OCI-LY3 (cell line): Measurements from ENCODE around the gene STPG4.

ENCODE experiments used
- H2AFZ ChIP-seq: fragments of 200-600, 300-600 bp; shearing (Covaris generic); 2 replicates; pipeline ENCODE4 v1.6.0; 2014; ENCODE audit warnings: antibody characterized with exemption, low read depth, low read length
- H3K27ac ChIP-seq: fragments of 200-600, 300-600 bp; sonication (generic); 2 replicates; pipeline ENCODE4 v1.5.1; 2014; ENCODE audit warnings: mild to moderate bottlenecking, low read length, moderate library complexity, mixed read lengths
- H3K27me3 ChIP-seq: fragments of 200-600, 300-600 bp; sonication (generic); 2 replicates; pipeline ENCODE4 v1.6.1; 2014; ENCODE audit warnings: low read depth, low read length, mixed read lengths
- H3K36me3 ChIP-seq: fragments of 200-600, 300-600 bp; sonication (generic); replicated peaks from 2 replicates; pipeline ENCODE3; 2014; ENCODE audit warnings: low read depth, low read length, mixed read lengths
- H3K4me1 ChIP-seq: fragments of 300-600, 200-600 bp; sonication (generic); 2 replicates; pipeline ENCODE4 v1.6.1; 2014; ENCODE audit warnings: low read length, mixed read lengths
- H3K4me2 ChIP-seq: fragments of 200-600, 300-600 bp; sonication (generic); 2 replicates; pipeline ENCODE4 v1.6.1; 2014; ENCODE audit warnings: low read length, mixed read lengths
- H3K4me3 ChIP-seq: fragments of 300-600, 200-600 bp; sonication (generic); 2 replicates; pipeline ENCODE4 v1.5.1; 2014; ENCODE audit warnings: antibody characterized with exemption, mild to moderate bottlenecking, low read length, moderate library complexity
- H3K79me2 ChIP-seq: fragments of 300-600, 200-600 bp; shearing (Covaris generic); 2 replicates; pipeline ENCODE4 v1.6.1; 2014; ENCODE audit warnings: mild to moderate bottlenecking, low read length, mixed read lengths
- H3K9ac ChIP-seq: fragments of 300-600, 200-600 bp; shearing (Covaris generic); 2 replicates; pipeline ENCODE4 v1.6.0; 2014; ENCODE audit warnings: mild to moderate bottlenecking, low read length, moderate library complexity
- H3K9me3 ChIP-seq: fragments of 200-600, 300-600 bp; shearing (Covaris generic); 2 replicates; pipeline ENCODE4 v1.6.1; 2014; ENCODE audit warnings: low read length, mixed read lengths; ENCODE audit not compliant: insufficient read depth
- H4K20me1 ChIP-seq: fragments of 200-600, 300-600 bp; sonication (generic); 2 replicates; pipeline ENCODE4 v1.6.1; 2016; ENCODE audit warnings: low read length, mixed read lengths; ENCODE audit not compliant: insufficient read depth
- CTCF ChIP-seq: fragments of 200-600, 300-600 bp; sonication (generic); IDR thresholded peaks from 2 replicates; pipeline ENCODE4 v1.5.1; 2014; ENCODE audit warnings: antibody characterized with exemption, low read length, low read depth
- EZH2phosphoT487 ChIP-seq: fragments of 200-600 bp; shearing (Covaris generic); IDR thresholded peaks from 2 replicates; pipeline ENCODE4 v1.6.1; 2018; ENCODE audit warnings: antibody characterized with exemption, mixed run types, low read depth

STPG4 gene

GRCh38 chr2:47056374-47056773, 98.7 kb downstream of the STPG4 start:
- H3K36me3 ChIP-seq, result peaks cover 12% of the 10 kb centered on the region
- H3K4me3 ChIP-seq, result no peak overlapping the region
- H3K79me2 ChIP-seq, result no peaks in the 10 kb centered on the region
- H3K4me2 ChIP-seq, result no peak overlapping the region
- H3K4me1 ChIP-seq, result no peaks in the 10 kb centered on the region
- no peak overlapping the region for H2AFZ ChIP-seq
- no peaks in the 10 kb centered on the region for H4K20me1 ChIP-seq
- no peak overlapping the region for H3K27ac ChIP-seq
- no peak overlapping the region for H3K9ac ChIP-seq
- TF ChIP-seq EZH2phosphoT487, result no peak
- TF ChIP-seq CTCF, result no peak
- H3K27me3 ChIP-seq, result no peaks in the 10 kb centered on the region
- no peaks in the 10 kb centered on the region for H3K9me3 ChIP-seq

- no peak overlapping the region for H3K9ac ChIP-seq
- no peak overlapping the region for H3K4me2 ChIP-seq
- H4K20me1 ChIP-seq, result no peaks in the 10 kb centered on the region
- H3K79me2 ChIP-seq, result no peaks in the 10 kb centered on the region
- no peaks in the 10 kb centered on the region for H3K4me1 ChIP-seq
- H3K36me3 ChIP-seq, result peaks cover 23% of the 10 kb centered on the region
- no peak overlapping the region for H3K4me3 ChIP-seq
- no peak overlapping the region for H2AFZ ChIP-seq
- TF ChIP-seq EZH2phosphoT487 (no peak), CTCF (no peak)
- no peak overlapping the region for H3K27ac ChIP-seq
- no peaks in the 10 kb centered on the region for H3K27me3 ChIP-seq
- H3K9me3 ChIP-seq, result no peaks in the 10 kb centered on the region
Measured at GRCh38 chr2:47054868-47055267, 100.2 kb downstream of the STPG4 start.

GRCh38 chr2:47054036-47054555, 101.0 kb downstream of the STPG4 start:
- Histone ChIP-seq H3K4me3 (no peak overlapping the region), H3K27ac (no peak overlapping the region), H3K4me1 (no peaks in the 10 kb centered on the region), H3K9ac (no peak overlapping the region), H3K27me3 (no peaks in the 10 kb centered on the region), H2AFZ (no peak overlapping the region), H3K79me2 (no peaks in the 10 kb centered on the region), H3K9me3 (no peaks in the 10 kb centered on the region), H3K4me2 (no peak overlapping the region), H4K20me1 (no peaks in the 10 kb centered on the region), H3K36me3 (peaks cover 23% of the 10 kb centered on the region)
- TF ChIP-seq CTCF (no peak), EZH2phosphoT487 (no peak)

GRCh38 chr2:47052847-47053246, 102.3 kb downstream of the STPG4 start:
- Histone ChIP-seq H2AFZ (no peak overlapping the region), H3K36me3 (peaks cover 27% of the 10 kb centered on the region), H3K4me1 (no peaks in the 10 kb centered on the region), H3K79me2 (no peaks in the 10 kb centered on the region), H3K4me2 (no peak overlapping the region), H3K9ac (no peak overlapping the region), H3K9me3 (no peaks in the 10 kb centered on the region), H3K27ac (no peak overlapping the region), H4K20me1 (no peaks in the 10 kb centered on the region), H3K27me3 (no peaks in the 10 kb centered on the region), H3K4me3 (no peak overlapping the region)
- no peak for TF ChIP-seq EZH2phosphoT487
- no peak for TF ChIP-seq CTCF
